PFSK-1 (cell line): Measurements from ENCODE around the gene HSPA12B.

Experiments
- FOXP2 ChIP-seq: optimal IDR thresholded peaks from 2 replicates; pipeline ENCODE3; 2011; ENCODE audit warnings: borderline replicate concordance, control low read depth, inconsistent platforms; ENCODE audit not compliant: insufficient read depth; ENCODE audit errors: extremely low read length, extremely low read depth
- POLR2AphosphoS5 ChIP-seq: IDR thresholded peaks from 2 replicates; pipeline ENCODE4 v1.6.1; 2012; ENCODE audit warnings: low read depth, mild to moderate bottlenecking, control low read depth, low read length, moderate library complexity
- REST ChIP-seq, 2 experiments: IDR thresholded peaks; 2 replicates each; pipeline versions ENCODE4 v1.6.1 to v1.8.0; 2011 to 2012; ENCODE audit warnings: low read depth in 2 of 2, low read length in 2 of 2, control low read depth in 1 of 2, inconsistent platforms in 1 of 2, mild to moderate bottlenecking in 1 of 2, moderate library complexity in 1 of 2; ENCODE audit not compliant: insufficient read depth in 1 of 2
- SIN3A ChIP-seq: IDR thresholded peaks from 2 replicates; pipeline ENCODE4 v1.6.1; 2012; ENCODE audit warnings: mild to moderate bottlenecking, low read length, moderate library complexity, borderline replicate concordance; ENCODE audit not compliant: insufficient read depth
- TAF1 ChIP-seq: IDR thresholded peaks from 2 replicates; pipeline ENCODE4 v1.6.1; 2012; ENCODE audit warnings: low read length, control low read depth, borderline replicate concordance; ENCODE audit not compliant: insufficient read depth

The HSPA12B gene

GRCh38 chr20:3702611-3703391 is 29.7 kb upstream of the HSPA12B start:
- no peak for TF ChIP-seq FOXP2
- no peak for TF ChIP-seq REST (IDR thresholded peaks at IDR 0.05; ENCODE audit: insufficient read depth in 1 of 2, low read depth in 2 of 2, low read length in 2 of 2)
- TF ChIP-seq SIN3A = no peak
- TF ChIP-seq TAF1 = no peak
- no peak for TF ChIP-seq POLR2AphosphoS5

GRCh38 chr20:3704087-3704486 is 28.4 kb upstream of the HSPA12B start:
- no peak for TF ChIP-seq TAF1
- TF ChIP-seq POLR2AphosphoS5 = no peak
- no peak for TF ChIP-seq FOXP2
- no peak for TF ChIP-seq REST (IDR thresholded peaks at IDR 0.05; ENCODE audit: insufficient read depth in 1 of 2, low read depth in 2 of 2, low read length in 2 of 2)
- no peak for TF ChIP-seq SIN3A

- TF ChIP-seq SIN3A (no peak), POLR2AphosphoS5 (no peak), FOXP2 (no peak), REST (IDR thresholded peaks at IDR 0.05; ENCODE audit: insufficient read depth in 1 of 2, low read depth in 2 of 2, low read length in 2 of 2) (no peak), TAF1 (no peak)
Observed at GRCh38 chr20:3705491-3705969, 27.0 kb upstream of the HSPA12B start.

DNA sequence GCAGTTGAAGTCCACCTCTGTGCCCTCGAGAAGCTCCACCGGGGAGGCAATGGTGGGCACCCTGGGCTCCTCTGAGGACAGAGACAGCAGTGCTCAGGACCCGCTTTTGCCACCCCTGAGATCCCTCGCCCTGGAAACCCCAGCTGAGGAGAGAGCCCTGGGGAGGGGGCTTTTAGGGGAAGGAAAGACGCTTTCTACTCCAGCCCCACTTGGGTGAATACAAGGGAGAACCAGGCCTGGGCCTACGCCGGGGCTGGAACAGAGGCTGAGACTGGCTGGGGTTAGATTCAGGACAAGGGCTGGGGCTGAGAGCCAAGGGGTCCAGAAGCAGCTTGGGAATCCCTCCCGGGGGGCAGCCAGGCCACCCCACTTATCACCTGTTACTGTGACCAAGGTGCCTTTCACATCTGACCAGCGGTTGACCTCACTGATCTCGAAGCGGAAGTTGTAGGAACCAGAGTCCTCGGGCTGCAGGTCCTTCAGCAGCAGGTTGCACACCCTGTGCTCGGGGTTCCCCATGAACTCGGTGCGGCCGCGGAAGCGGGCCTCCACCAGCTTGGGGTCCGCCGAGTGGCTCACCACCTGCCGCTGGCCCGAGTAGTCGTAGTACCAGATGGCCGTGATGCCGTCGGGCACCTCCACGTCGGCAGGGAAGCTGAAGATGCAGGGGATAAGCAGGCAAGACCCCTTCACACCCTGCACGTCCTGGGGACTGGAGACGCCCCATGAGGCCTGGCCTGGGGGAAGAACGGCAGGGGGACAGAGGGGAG is 26.3 kb upstream of the HSPA12B start:
- TF ChIP-seq TAF1 = no peak
- TF ChIP-seq SIN3A = no peak
- TF ChIP-seq REST (IDR thresholded peaks at IDR 0.05; ENCODE audit: insufficient read depth in 1 of 2, low read depth in 2 of 2, low read length in 2 of 2) = no peak
- TF ChIP-seq FOXP2 = no peak
- no peak for TF ChIP-seq POLR2AphosphoS5
